Posterior vena cava (tissue), 2 donors: Measurements from ENCODE around the gene PPTC7. TPM values are rescaled to one million over a fixed set of nuclear protein-coding genes. Genes with fewer than 3 reads are reported as not detected.
A peak's percentile ranks its signal among the peaks of the same experiment; 100 is the strongest.

ENCODE experiments used
- DNase-seq: peaks from one replicate; pipeline ENCODE4 v3.0.0-alpha.2; 2020; ENCODE audit warnings: low spot score
- intact Hi-C, 2 donors: fragments of 100-400 bp; cut with DNase I; formaldehyde crosslinking; loops; one replicate each; pipeline versions ENCODE4 v1.14.1 to v1.14.2; 2022 to 2023
- total RNA-seq, 2 donors: library from RNA; stranded (reverse); fragmentation: NEBNext Ultra II Directional; extraction: Animal tissue kit (Norgen Biotek cat#: 25700); gene quantifications; one replicate each; pipeline ENCODE4 v1.2.1, GENCODE V29; 2021
- donor health status: DM: yes; HTN: yes; CAD: no.
- donor health status: DM: yes; HTN: yes; CAD: no.

The PPTC7 gene
- total RNA-seq, 2 donors from 2014 or later, result 21.5 to 34.5 TPM

DNA sequence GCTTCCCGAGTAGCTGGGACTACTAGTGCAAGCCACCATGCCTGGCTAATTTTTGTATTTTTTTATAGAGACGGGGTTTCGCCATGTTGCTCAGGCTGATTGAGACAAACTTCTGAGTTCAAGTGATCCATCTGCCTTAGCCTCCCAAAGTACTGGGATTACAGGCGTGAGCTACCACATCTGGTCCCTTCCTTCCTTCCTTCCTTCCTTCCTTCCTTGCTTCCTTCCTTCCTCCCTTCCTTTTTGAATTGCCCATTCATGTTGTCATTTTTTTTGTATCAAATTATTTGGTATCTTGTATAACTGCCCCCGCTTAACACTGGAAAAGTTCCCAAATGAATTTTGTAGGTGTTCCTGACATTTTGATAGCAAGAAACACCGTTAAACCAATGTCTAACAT lies 69.3 kb downstream of the PPTC7 start:
- no peak for DNase-seq
- intact Hi-C loops, result loop anchor here in 1 of 2 donors (5.0 kb wide), 1 partner anchor 98 kb away; the partner anchor contains the start of gene TCTN1

GRCh38 chr12:110508071-110508586 lies 75.0 kb downstream of the PPTC7 start:
- no peak for DNase-seq
- intact Hi-C loops, result no loop called here

DNA sequence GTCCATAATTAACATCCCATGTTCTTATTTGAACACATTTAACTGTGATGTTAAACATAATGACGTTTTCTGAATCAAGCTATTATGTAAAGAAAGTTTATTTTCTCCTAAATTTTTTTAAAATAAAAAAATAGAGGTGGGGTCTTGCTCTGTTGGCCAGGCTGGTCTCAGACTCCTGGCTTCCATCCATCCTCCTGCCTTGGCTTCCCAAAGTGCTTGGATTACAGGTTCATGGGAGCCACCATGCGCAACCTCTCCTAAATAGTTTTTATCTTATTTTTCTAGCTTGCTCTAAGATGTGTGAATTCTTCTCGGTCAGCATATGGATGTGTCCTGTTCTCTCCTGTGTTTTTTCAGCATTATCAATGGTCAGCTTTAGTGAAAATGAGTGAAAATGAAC lies 77.8 kb downstream of the PPTC7 start:
- no peak for DNase-seq
- intact Hi-C loops, result no loop called here

DNA sequence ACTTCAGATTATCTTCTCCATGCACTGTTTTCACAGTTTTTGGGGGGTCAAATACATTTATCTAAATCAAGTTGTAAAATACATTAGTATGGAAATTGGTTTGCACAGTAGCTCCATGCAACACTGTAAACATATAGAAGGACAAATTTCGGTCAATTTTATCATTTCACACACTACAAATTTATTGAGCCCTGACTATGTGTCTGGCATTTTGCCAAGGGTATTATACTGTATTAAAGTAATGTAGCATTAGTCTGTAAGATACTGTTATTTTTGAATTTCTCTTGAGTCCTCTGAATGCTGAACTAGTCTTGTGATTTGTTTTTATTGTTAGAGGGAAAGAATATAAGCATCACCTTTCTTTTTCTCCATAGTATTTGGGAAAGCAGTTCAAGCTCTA lies 79.7 kb downstream of the PPTC7 start:
- intact Hi-C loops, result no loop called here
- DNase-seq, result no peak

DNA sequence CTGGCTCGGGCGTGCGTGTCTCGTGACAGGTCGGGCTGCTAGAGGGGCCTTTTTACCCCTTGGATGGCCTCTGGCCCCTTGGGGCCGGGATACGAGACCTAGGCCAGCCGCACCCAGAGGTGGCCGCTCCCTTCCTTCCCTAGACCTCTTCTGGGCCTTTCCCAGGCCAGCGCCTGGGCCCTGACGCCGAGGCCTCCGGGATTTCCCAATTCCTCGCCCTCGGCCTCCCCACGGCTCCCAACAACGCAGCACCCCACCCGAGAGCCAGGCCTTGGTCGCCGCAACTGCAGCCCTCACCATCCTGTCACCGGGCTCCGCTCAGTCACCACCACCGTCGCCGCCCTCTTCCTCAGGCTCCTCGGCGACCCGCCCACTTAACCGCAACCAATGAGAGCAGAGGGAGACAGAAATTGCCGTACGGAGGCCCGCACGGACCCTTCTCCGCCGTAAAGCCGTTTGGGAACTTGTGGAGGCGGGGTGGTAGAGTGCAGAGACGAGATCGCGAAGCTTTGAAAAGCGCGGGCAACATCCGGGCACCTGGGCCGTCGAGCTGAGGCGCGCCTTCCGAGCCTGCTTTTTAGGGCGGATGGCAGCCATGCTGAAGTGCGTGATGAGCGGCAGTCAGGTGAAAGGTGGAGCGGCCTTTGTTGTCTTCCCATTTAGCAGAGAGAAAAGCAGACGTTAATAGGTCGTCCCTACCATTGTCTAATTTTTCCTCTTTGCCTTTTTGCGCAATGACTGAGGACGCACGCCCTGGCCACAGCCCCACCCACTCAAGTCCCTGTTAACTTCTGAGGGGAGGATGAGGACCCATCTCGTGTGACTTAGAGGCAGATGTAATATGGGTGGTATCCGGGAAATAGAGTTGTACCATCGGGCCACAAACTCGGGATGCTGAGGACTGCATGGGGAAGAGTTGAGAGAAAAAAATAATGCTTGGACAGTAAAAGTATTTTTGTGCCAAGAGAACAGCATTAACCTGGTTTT lies 81.1 kb downstream of the PPTC7 start, which contains the start of the genes RAD9B and VPS29:
RAD9B (plus strand) TSS at position 580 of the 987 bp plus-strand sequence; CDS start at position 587, 7 bp downstream.
VPS29 (minus strand) TSS at position 360 of the 987 bp plus-strand sequence; CDS start at position 300, 60 bp downstream.
- intact Hi-C loops, result no loop called here
- DNase-seq, result peak; percentile 99

GRCh38 chr12:110501399-110501751 lies 81.7 kb downstream of the PPTC7 start:
- DNase-seq, result no peak
- intact Hi-C loops, result no loop called here

DNA sequence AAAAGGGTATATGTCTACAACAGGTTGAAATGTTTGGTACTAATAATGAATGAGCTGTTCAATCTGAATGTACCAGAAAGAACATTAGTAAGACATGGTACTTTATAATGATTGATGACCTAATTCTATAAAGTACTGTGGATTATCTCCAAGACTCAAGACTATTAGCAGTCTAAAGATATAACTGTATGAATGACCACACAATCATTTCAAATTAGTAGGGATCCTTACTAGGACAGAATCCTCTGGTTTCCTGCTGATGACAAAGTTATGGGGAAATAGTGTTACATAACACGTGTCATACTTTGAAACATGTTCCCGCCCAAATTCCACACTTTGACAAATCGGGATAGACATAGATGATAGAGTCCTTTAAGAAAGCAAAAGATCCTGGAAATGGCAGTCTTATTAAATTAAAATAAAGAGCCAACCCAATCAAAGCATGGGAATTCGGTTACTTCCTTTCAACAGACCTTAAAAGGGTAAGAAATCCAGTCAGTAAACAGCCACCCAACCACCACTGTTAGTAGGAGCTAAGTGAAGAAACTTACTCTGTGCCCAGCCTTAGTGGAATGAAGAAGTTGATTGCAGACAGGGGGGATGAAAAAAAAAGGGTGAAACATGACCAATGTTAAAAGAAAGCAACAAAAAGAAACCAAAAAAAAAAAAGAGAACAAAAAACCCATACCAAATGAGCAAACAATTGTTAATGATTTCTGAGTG lies 84.0 kb downstream of the PPTC7 start:
- no peak for DNase-seq
- intact Hi-C loops, result no loop called here

Other genes with a start within 250 kb of the PPTC7 start
- 10 to 100 TPM; 35.2 to 35.9 TPM for gene ANAPC7, start 179.6 kb downstream of the PPTC7 start, total RNA-seq
- 100 to 1,000 TPM; 167 to 176 TPM for gene ARPC3, start 133.0 kb downstream of the PPTC7 start, total RNA-seq
- 10 to 100 TPM; 18.2 to 23.4 TPM for gene GPN3, start 115.1 kb downstream of the PPTC7 start, total RNA-seq
- gene FAM216A, start 114.5 kb downstream of the PPTC7 start, total RNA-seq, result 1 to 10 TPM; 6.0 to 6.7 TPM
- gene VPS29, start 81.2 kb downstream of the PPTC7 start, total RNA-seq, result 100 to 1,000 TPM; 131 to 175 TPM
- 1 to 10 TPM; 1.3 to 3.0 TPM for gene RAD9B, start 81.0 kb downstream of the PPTC7 start, total RNA-seq
- gene TCTN1, start 30.8 kb upstream of the PPTC7 start, total RNA-seq, result 10 to 100 TPM; 24.0 to 35.8 TPM
- gene HVCN1, start 105.8 kb upstream of the PPTC7 start, total RNA-seq, result 1 to 10 TPM; 3.6 to 8.5 TPM
- 10 to 100 TPM; 91.0 to 98.0 TPM for gene PPP1CC, start 159.6 kb upstream of the PPTC7 start, total RNA-seq